GM12801 (cell line): ENCODE data around the gene GMPR2.

Experiments used
- TF ChIP-seq, protein P1 (sequence below): IDR thresholded peaks from one replicate; pipeline ENCODE4 v1.5.1; 2011; ENCODE audit warnings: control low read depth; ENCODE audit not compliant: insufficient read length; ENCODE audit errors: extremely low read depth

The GMPR2 gene

DNA sequence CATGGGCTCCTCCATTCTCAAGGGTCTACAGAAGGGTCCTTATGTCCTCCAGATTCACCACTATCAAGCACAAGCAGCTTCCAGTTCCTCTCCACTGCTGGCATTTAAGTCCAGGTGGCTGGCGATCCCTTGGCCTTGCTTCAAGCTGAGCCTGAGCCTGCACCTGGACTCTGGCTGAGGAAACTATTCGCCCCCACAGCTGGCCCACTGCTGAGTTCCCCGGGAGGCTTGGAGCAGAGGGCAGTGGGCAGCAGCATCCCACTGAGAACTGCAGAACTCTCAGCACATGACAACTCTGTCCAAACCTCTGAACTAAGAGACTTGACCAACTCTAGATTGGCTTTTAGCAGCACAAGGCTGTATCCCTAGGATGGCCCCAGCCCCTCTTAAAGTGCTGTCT is 50.0 kb downstream of the GMPR2 start:
- TF ChIP-seq, protein P1, sequence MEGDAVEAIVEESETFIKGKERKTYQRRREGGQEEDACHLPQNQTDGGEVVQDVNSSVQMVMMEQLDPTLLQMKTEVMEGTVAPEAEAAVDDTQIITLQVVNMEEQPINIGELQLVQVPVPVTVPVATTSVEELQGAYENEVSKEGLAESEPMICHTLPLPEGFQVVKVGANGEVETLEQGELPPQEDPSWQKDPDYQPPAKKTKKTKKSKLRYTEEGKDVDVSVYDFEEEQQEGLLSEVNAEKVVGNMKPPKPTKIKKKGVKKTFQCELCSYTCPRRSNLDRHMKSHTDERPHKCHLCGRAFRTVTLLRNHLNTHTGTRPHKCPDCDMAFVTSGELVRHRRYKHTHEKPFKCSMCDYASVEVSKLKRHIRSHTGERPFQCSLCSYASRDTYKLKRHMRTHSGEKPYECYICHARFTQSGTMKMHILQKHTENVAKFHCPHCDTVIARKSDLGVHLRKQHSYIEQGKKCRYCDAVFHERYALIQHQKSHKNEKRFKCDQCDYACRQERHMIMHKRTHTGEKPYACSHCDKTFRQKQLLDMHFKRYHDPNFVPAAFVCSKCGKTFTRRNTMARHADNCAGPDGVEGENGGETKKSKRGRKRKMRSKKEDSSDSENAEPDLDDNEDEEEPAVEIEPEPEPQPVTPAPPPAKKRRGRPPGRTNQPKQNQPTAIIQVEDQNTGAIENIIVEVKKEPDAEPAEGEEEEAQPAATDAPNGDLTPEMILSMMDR: no peak

DNA sequence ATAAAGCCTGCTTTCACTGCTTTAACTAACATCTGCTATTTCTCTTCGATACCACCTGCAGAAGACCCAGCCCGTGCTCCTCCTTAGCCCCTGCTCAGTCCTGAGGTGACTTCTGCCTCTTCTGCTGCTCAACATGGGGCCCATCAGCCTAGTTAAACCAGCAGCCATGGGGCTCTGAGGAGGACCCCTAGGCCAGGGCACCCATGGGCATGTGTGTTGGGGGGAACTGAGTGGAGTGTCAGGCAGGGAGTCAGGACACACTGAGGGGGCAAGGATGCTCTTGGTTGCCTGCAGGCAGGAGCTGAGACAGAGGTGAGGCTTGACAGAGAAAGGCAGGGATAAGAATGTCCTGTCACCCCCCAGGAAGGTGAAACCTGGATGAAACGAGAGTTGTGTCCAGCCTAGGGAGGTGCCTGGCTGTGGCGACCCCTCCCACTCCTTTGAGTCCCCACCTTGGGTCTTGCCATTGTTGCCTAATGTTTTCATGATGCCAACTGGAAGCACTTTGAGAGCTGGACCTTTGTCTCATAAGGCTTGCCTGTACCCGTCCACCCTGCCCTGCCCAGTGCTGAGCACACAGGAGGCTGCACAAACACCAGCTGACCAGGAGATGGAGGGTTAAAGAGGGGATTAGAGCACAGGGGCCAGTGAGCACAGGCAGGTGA is 51.2 kb downstream of the GMPR2 start:
- TF ChIP-seq, protein P1: no peak

DNA sequence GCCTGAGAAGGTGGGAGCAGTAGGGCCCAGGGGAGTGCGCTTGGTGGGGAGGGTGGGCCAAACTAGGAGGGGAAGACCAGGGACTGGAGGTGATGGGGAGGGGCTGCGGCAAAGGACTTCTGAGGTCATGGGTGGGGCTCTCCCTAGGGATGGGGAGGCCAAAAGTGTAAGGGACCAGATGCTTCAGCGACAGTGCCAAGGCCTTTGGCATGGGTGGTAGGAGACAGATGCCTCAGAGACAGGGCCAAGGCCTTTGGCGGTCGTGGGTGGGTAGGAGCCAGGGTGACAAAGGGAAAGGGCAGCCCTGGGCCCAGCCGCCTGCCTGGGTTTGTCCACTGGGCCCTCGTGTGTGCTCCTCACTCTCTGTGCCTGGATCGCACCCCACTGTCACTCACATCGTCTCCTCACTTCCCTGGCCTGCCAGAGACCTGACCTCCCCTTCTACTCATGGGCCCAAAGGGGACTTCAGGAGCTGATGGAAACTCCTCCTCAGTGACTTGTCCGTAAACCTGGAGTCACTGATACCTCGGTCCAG is 51.8 kb downstream of the GMPR2 start:
- TF ChIP-seq, protein P1: no peak

DNA sequence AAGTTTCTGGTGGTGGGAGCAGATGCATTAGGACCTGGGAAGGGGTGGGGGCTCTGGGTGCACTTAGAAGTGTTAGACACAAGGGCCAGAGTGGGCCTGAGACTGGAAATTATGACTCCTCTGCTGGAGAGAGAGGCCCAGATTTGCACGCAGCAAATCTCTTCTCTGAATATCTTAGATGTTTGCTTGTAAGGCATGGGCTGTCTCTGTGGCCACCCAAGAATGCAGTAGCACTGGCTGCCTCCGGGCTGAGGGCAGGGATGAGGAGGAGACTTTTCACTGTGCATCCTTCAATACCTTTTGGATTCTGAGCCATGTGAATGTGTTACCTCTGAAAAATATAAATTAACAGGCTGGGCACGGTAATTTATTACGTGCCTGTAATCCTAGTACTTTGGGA is 52.6 kb downstream of the GMPR2 start:
- TF ChIP-seq, protein P1: no peak

DNA sequence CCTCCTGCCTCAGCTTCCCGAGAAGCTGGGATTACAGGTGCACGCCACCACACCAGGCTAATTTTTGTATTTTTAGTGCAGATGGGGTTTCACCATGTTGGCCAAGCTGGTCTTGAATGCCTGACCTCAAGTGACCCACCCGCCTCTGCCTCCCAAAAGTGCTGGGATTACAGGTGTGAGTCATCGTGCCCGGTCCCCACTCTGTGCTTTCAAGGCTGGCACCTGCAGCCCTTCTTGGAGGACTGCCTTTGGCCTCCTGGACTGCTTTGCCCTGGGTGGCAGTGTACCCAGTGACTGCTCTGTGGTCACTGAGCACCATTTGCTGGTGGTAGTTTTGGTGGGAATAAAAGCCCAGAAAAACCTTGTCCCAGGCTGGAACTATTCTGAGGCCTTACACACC is 54.3 kb downstream of the GMPR2 start:
- TF ChIP-seq, protein P1: no peak
